Measurements from ENCODE around the gene SEMA3E. TPM values are rescaled to one million over a fixed set of nuclear protein-coding genes. Genes with fewer than 3 reads are reported as not detected.
A peak's percentile ranks its signal among the peaks of the same experiment; 100 is the strongest.

Gene SEMA3E
- total RNA-seq, 1 donor from 2014 or later: 4.6 TPM

GRCh38 chr7:83663131-83663530 is 14.2 kb upstream of the SEMA3E start:
- H3K9me3 Mint-ChIP-seq (ENCODE audit: unreplicated experiment): peaks cover 3% of the 10 kb centered on the region
- H3K36me3 ChIP-seq (ENCODE audit: insufficient read depth, low read length): no peaks in the 10 kb centered on the region
- H3K27me3 Mint-ChIP-seq (ENCODE audit: low read depth, unreplicated experiment): peaks cover 3% of the 10 kb centered on the region
- no peak overlapping the region for H3K27ac Mint-ChIP-seq (ENCODE audit: unreplicated experiment)
- H3K9me3 ChIP-seq (ENCODE audit: insufficient read depth, low read depth, low read length): no peaks in the 10 kb centered on the region
- no peaks in the 10 kb centered on the region for H3K36me3 Mint-ChIP-seq (ENCODE audit: low read depth, unreplicated experiment)
- no peak for DNase-seq (ENCODE audit: low read depth)
- H3K79me2 ChIP-seq (ENCODE audit: insufficient read depth, low read length): no peaks in the 10 kb centered on the region
- H3K9ac ChIP-seq (ENCODE audit: low read length): no peak overlapping the region
- H3K27ac ChIP-seq (ENCODE audit: low read depth, low read length): no peak overlapping the region
- H3K4me3 Mint-ChIP-seq (ENCODE audit: unreplicated experiment): no peak overlapping the region
- no peaks in the 10 kb centered on the region for H3K27me3 ChIP-seq (ENCODE audit: insufficient read depth, low read length)
- no peak for FAIRE-seq
- no peaks in the 10 kb centered on the region for H3K4me1 Mint-ChIP-seq (ENCODE audit: low read depth, unreplicated experiment)
- H4K20me1 ChIP-seq (ENCODE audit: insufficient read depth, low read length): no peaks in the 10 kb centered on the region
- no peak overlapping the region for H2AFZ ChIP-seq (ENCODE audit: low read depth, low read length)
- H3K4me3 ChIP-seq (ENCODE audit: insufficient read depth, low read depth, low read length): no peak overlapping the region
- no peak for TF ChIP-seq EZH2 (IDR thresholded peaks at IDR 0.05; ENCODE audit: insufficient read depth, low read length)
- TF ChIP-seq CTCF (IDR thresholded peaks at IDR 0.05; ENCODE audit: insufficient read depth, low read depth, low read length): no peak
- no peak overlapping the region for H3K4me2 ChIP-seq (ENCODE audit: low read length)
- no peaks in the 10 kb centered on the region for H3K4me1 ChIP-seq (ENCODE audit: insufficient read depth, low read length)

- Mint-ChIP-seq H3K27me3 (ENCODE audit: low read depth, unreplicated experiment) (no peaks in the 10 kb centered on the region), H3K27ac (ENCODE audit: unreplicated experiment) (no peak overlapping the region), H3K4me3 (ENCODE audit: unreplicated experiment) (no peak overlapping the region), H3K36me3 (ENCODE audit: low read depth, unreplicated experiment) (no peaks in the 10 kb centered on the region), H3K4me1 (ENCODE audit: low read depth, unreplicated experiment) (no peaks in the 10 kb centered on the region), H3K9me3 (ENCODE audit: unreplicated experiment) (peaks cover 1% of the 10 kb centered on the region)
- Histone ChIP-seq H3K4me1 (ENCODE audit: insufficient read depth, low read length) (no peaks in the 10 kb centered on the region), H3K4me2 (ENCODE audit: low read length) (no peak overlapping the region), H3K27me3 (ENCODE audit: insufficient read depth, low read length) (no peaks in the 10 kb centered on the region), H3K4me3 (ENCODE audit: insufficient read depth, low read depth, low read length) (no peak overlapping the region), H3K9me3 (ENCODE audit: insufficient read depth, low read depth, low read length) (no peaks in the 10 kb centered on the region), H3K9ac (ENCODE audit: low read length) (no peak overlapping the region), H2AFZ (ENCODE audit: low read depth, low read length) (no peak overlapping the region), H3K27ac (ENCODE audit: low read depth, low read length) (no peak overlapping the region), H3K79me2 (ENCODE audit: insufficient read depth, low read length) (no peaks in the 10 kb centered on the region), H3K36me3 (ENCODE audit: insufficient read depth, low read length) (no peaks in the 10 kb centered on the region), H4K20me1 (ENCODE audit: insufficient read depth, low read length) (no peaks in the 10 kb centered on the region)
- DNase-seq (ENCODE audit: low read depth): no peak
- no peak for FAIRE-seq
- TF ChIP-seq EZH2 (IDR thresholded peaks at IDR 0.05; ENCODE audit: insufficient read depth, low read length): no peak
- no peak for TF ChIP-seq CTCF (IDR thresholded peaks at IDR 0.05; ENCODE audit: insufficient read depth, low read depth, low read length)
Observed at GRCh38 chr7:83658126-83658525, 9.2 kb upstream of the SEMA3E start.

GRCh38 chr7:83655951-83656556 is 7.1 kb upstream of the SEMA3E start:
- no peak overlapping the region for H3K9ac ChIP-seq (ENCODE audit: low read length)
- FAIRE-seq: peak; percentile 26
- no peaks in the 10 kb centered on the region for H3K36me3 Mint-ChIP-seq (ENCODE audit: low read depth, unreplicated experiment)

More at GRCh38 chr7:83655951-83656556, 7.1 kb upstream of the SEMA3E start:
- H3K4me2 ChIP-seq (ENCODE audit: low read length): no peak overlapping the region
- no peaks in the 10 kb centered on the region for H4K20me1 ChIP-seq (ENCODE audit: insufficient read depth, low read length)
- H3K4me1 ChIP-seq (ENCODE audit: insufficient read depth, low read length): no peaks in the 10 kb centered on the region
- no peaks in the 10 kb centered on the region for H3K9me3 ChIP-seq (ENCODE audit: insufficient read depth, low read depth, low read length)
- TF ChIP-seq CTCF (IDR thresholded peaks at IDR 0.05; ENCODE audit: insufficient read depth, low read depth, low read length) (peak; percentile 92), EZH2 (IDR thresholded peaks at IDR 0.05; ENCODE audit: insufficient read depth, low read length) (no peak)
- H3K9me3 Mint-ChIP-seq (ENCODE audit: unreplicated experiment): no peaks in the 10 kb centered on the region
- H3K27me3 Mint-ChIP-seq (ENCODE audit: low read depth, unreplicated experiment): no peaks in the 10 kb centered on the region
- H3K27ac ChIP-seq (ENCODE audit: low read depth, low read length): no peak overlapping the region
- peak; percentile 40 for DNase-seq (ENCODE audit: low read depth)
- no peaks in the 10 kb centered on the region for H3K36me3 ChIP-seq (ENCODE audit: insufficient read depth, low read length)
- H3K27me3 ChIP-seq (ENCODE audit: insufficient read depth, low read length): no peaks in the 10 kb centered on the region
- H2AFZ ChIP-seq (ENCODE audit: low read depth, low read length): no peak overlapping the region
- H3K4me3 Mint-ChIP-seq (ENCODE audit: unreplicated experiment): no peak overlapping the region
- H3K4me1 Mint-ChIP-seq (ENCODE audit: low read depth, unreplicated experiment): no peaks in the 10 kb centered on the region
- no peak overlapping the region for H3K27ac Mint-ChIP-seq (ENCODE audit: unreplicated experiment)
- no peaks in the 10 kb centered on the region for H3K79me2 ChIP-seq (ENCODE audit: insufficient read depth, low read length)
- no peak overlapping the region for H3K4me3 ChIP-seq (ENCODE audit: insufficient read depth, low read depth, low read length)

All from astrocyte (in vitro differentiated cells and primary cell).